HT-29 (cell line): Measurements from ENCODE around the gene NINJ1. TPM values are rescaled to one million over a fixed set of nuclear protein-coding genes. Genes with fewer than 3 reads are reported as not detected.

Source experiments
- DNase-seq: peaks from one replicate; pipeline ENCODE4 v3.0.0-alpha.2; 2015; ENCODE audit warnings: low spot score
- total RNA-seq: library from RNA; depleted of rRNA; stranded (reverse); fragments of >200 nt; shearing (Covaris generic); gene quantifications from 2 replicates; pipeline ENCODE4 v1.2.3, GENCODE V29; 2014; rRNA removed

The NINJ1 gene
- 45.0 and 49.7 TPM in 2 replicates for total RNA-seq

- DNase-seq = peak; percentile 57
Observed at GRCh38 chr9:93134015-93134739, at the start of gene NINJ1. NINJ1 (minus strand) TSS chr9:93134251; CDS start chr9:93134217, 34 bp downstream.

- no peak for DNase-seq
Observed at GRCh38 chr9:93183131-93183662, 49.1 kb upstream of the NINJ1 start.

- DNase-seq = no peak
Observed at GRCh38 chr9:93182572-93182971, 48.5 kb upstream of the NINJ1 start.

- no peak for DNase-seq
Observed at GRCh38 chr9:93181672-93182435, 47.8 kb upstream of the NINJ1 start.

- no peak for DNase-seq
Observed at GRCh38 chr9:93180938-93181337, 46.9 kb upstream of the NINJ1 start.

- DNase-seq = no peak
Observed at GRCh38 chr9:93178851-93179786, 45.1 kb upstream of the NINJ1 start.

- DNase-seq = no peak
Observed at GRCh38 chr9:93177676-93178075, 43.6 kb upstream of the NINJ1 start.

- no peak for DNase-seq
Observed at GRCh38 chr9:93174976-93175375, 40.9 kb upstream of the NINJ1 start.

- DNase-seq = no peak
Observed at GRCh38 chr9:93173365-93174051, 39.5 kb upstream of the NINJ1 start.

- DNase-seq = no peak
Observed at GRCh38 chr9:93172666-93173364, 38.8 kb upstream of the NINJ1 start.

GRCh38 chr9:93171261-93171990 is 37.4 kb upstream of the NINJ1 start:
- no peak for DNase-seq

- no peak for DNase-seq
Observed at GRCh38 chr9:93170571-93170970, 36.5 kb upstream of the NINJ1 start.

- no peak for DNase-seq
Observed at GRCh38 chr9:93169444-93169843, 35.4 kb upstream of the NINJ1 start.

GRCh38 chr9:93168581-93168980 is 34.5 kb upstream of the NINJ1 start:
- no peak for DNase-seq

GRCh38 chr9:93167838-93168237 is 33.8 kb upstream of the NINJ1 start:
- DNase-seq = no peak

- DNase-seq = no peak
Observed at GRCh38 chr9:93167185-93167584, 33.1 kb upstream of the NINJ1 start.

GRCh38 chr9:93166699-93167098 is 32.6 kb upstream of the NINJ1 start:
- no peak for DNase-seq

- DNase-seq = no peak
Observed at GRCh38 chr9:93164085-93164484, 30.0 kb upstream of the NINJ1 start.

- no peak for DNase-seq
Observed at GRCh38 chr9:93161786-93162562, 27.9 kb upstream of the NINJ1 start.
